NCI-H526 treated with DMSO at 0.1 percent for 48 hours (cell line): ENCODE measurements around the gene KCNH1.
"Not testable (repeated sequence)": the region's sequence is repeated elsewhere in the genome, so short reads cannot be mapped to it uniquely, and the experiment has no call there.

Experiments used
- DNase-seq: peaks from one replicate; lab custom pipeline; 2025; lab: John Stamatoyannopoulos, UW

Gene KCNH1

GRCh38 chr1:211007830-211008229 is 126.1 kb downstream of the KCNH1 start:
- no peak for DNase-seq

GRCh38 chr1:210995931-210996330 is 138.0 kb downstream of the KCNH1 start:
- not testable (repeated sequence) for DNase-seq

GRCh38 chr1:210992837-210993236 is 141.1 kb downstream of the KCNH1 start:
- no peak for DNase-seq

- no peak for DNase-seq
Observed at GRCh38 chr1:210989905-210990304, 144.0 kb downstream of the KCNH1 start.

GRCh38 chr1:210981490-210981889 is 152.5 kb downstream of the KCNH1 start:
- no peak for DNase-seq

- DNase-seq = no peak
Observed at GRCh38 chr1:210980082-210980481, 153.9 kb downstream of the KCNH1 start.

GRCh38 chr1:210978974-210979354 is 155.0 kb downstream of the KCNH1 start:
- DNase-seq = no peak

GRCh38 chr1:210978316-210978973 is 155.5 kb downstream of the KCNH1 start:
- no peak for DNase-seq

GRCh38 chr1:210951279-210951678 is 182.7 kb downstream of the KCNH1 start:
- DNase-seq = no peak

GRCh38 chr1:210949940-210950546 is 183.9 kb downstream of the KCNH1 start:
- not testable (repeated sequence) for DNase-seq

- DNase-seq = no peak
Observed at GRCh38 chr1:210949489-210949888, 184.5 kb downstream of the KCNH1 start.

GRCh38 chr1:210949039-210949438 is 184.9 kb downstream of the KCNH1 start:
- no peak for DNase-seq

GRCh38 chr1:210944252-210944651 is 189.7 kb downstream of the KCNH1 start:
- DNase-seq = no peak

GRCh38 chr1:210942513-210942912 is 191.4 kb downstream of the KCNH1 start:
- no peak for DNase-seq

GRCh38 chr1:210940081-210940617 is 193.8 kb downstream of the KCNH1 start:
- DNase-seq = no peak

GRCh38 chr1:210938416-210938925 is 195.5 kb downstream of the KCNH1 start:
- DNase-seq = no peak

GRCh38 chr1:210937846-210938245 is 196.1 kb downstream of the KCNH1 start:
- no peak for DNase-seq

GRCh38 chr1:210935905-210936304 is 198.0 kb downstream of the KCNH1 start:
- DNase-seq = no peak

GRCh38 chr1:210932104-210932503 is 201.8 kb downstream of the KCNH1 start:
- no peak for DNase-seq

GRCh38 chr1:210922666-210923065 is 211.3 kb downstream of the KCNH1 start:
- no peak for DNase-seq

- DNase-seq = no peak
Observed at GRCh38 chr1:210920716-210921694, 212.9 kb downstream of the KCNH1 start.

GRCh38 chr1:210920258-210920657 is 213.7 kb downstream of the KCNH1 start:
- no peak for DNase-seq
